A549 (cell line): ENCODE results near the gene BMERB1.

Source experiments
- CHD4 ChIP-seq: fragments of 200-600 bp; sonication (generic); IDR thresholded peaks from 2 replicates; pipeline ENCODE4 v1.6.1; 2016; ENCODE audit warnings: antibody characterized with exemption, mild to moderate bottlenecking, borderline replicate concordance
- EP300 ChIP-seq, 2 experiments: fragments of >200 bp; sonication (Bioruptor Twin); formaldehyde crosslinking; IDR thresholded peaks; 2 replicates in 1 of 2; 3 replicates in 1 of 2; pipeline ENCODE4 v1.6.1; 2016 to 2017
- MAZ ChIP-seq: fragments of 150-350 bp; IDR thresholded peaks from 2 replicates; pipeline ENCODE4 v1.6.1; 2014; ENCODE audit warnings: antibody characterized with exemption, low read depth, low read length, borderline replicate concordance
- PHF8 ChIP-seq: fragments of 200-600 bp; sonication (generic); IDR thresholded peaks from 2 replicates; pipeline ENCODE4 v1.6.1; 2016; ENCODE audit warnings: low read depth, mild to moderate bottlenecking, antibody characterized with exemption, moderate library complexity, borderline replicate concordance
- POLR2A ChIP-seq: IDR thresholded peaks from 2 replicates; pipeline ENCODE4 v1.6.1; 2012; ENCODE audit warnings: mild to moderate bottlenecking, low read length
- POLR2AphosphoS2 ChIP-seq: conservative IDR thresholded peaks from 2 replicates; pipeline ENCODE4 v1.6.1; 2012; ENCODE audit warnings: low read length, improper control_type of control experiment, inconsistent platforms
- RFX5 ChIP-seq: fragments of 450-650 bp; IDR thresholded peaks from 2 replicates; pipeline ENCODE4 v1.7.1; 2014; ENCODE audit warnings: antibody characterized with exemption, mild to moderate bottlenecking, moderate library complexity
- TFCP2L1 ChIP-seq: fragments of 250-450 bp; sonication (Bioruptor Pico); IDR thresholded peaks from 2 replicates; pipeline ENCODE4 v1.5.0; 2021; ENCODE audit warnings: mild to moderate bottlenecking
- TF ChIP-seq, protein P1 (sequence below): fragments of >200 bp; sonication (Bioruptor Twin); formaldehyde crosslinking; IDR thresholded peaks from 3 replicates; pipeline ENCODE4 v1.5.1; 2016
- TF ChIP-seq, protein P2 (sequence below): fragments of 200-600 bp; sonication (generic); IDR thresholded peaks from 2 replicates; pipeline ENCODE4 v1.6.1; 2016; ENCODE audit warnings: antibody characterized with exemption, mild to moderate bottlenecking, moderate library complexity

DNA sequence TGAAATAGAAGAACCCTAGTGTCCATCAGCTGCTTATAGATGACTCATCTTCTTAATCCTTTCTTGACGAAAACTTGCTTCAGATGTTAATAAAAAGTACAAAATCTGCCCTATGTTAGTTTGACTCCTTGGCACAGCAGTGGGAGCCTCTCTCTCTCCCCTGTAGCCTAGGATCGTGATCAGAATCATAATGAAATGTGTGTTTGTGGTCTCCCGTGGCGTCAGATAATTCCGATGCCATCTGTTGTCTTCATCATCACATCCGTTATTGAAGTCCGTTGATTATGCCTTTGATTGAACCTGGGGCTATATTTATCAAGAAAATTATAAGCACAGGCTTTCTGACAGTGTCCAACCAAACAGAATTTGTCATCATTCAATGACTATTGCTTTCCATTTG lies 102.5 kb downstream of the BMERB1 start:
- TF ChIP-seq, protein P1, sequence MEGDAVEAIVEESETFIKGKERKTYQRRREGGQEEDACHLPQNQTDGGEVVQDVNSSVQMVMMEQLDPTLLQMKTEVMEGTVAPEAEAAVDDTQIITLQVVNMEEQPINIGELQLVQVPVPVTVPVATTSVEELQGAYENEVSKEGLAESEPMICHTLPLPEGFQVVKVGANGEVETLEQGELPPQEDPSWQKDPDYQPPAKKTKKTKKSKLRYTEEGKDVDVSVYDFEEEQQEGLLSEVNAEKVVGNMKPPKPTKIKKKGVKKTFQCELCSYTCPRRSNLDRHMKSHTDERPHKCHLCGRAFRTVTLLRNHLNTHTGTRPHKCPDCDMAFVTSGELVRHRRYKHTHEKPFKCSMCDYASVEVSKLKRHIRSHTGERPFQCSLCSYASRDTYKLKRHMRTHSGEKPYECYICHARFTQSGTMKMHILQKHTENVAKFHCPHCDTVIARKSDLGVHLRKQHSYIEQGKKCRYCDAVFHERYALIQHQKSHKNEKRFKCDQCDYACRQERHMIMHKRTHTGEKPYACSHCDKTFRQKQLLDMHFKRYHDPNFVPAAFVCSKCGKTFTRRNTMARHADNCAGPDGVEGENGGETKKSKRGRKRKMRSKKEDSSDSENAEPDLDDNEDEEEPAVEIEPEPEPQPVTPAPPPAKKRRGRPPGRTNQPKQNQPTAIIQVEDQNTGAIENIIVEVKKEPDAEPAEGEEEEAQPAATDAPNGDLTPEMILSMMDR: no peak
- no peak for TF ChIP-seq MAZ
- TF ChIP-seq PHF8: no peak
- no peak for TF ChIP-seq CHD4
- TF ChIP-seq POLR2A: no peak
- TF ChIP-seq EP300 (IDR thresholded peaks at IDR 0.05): no peak
- TF ChIP-seq RFX5: no peak
- TF ChIP-seq, protein P2, sequence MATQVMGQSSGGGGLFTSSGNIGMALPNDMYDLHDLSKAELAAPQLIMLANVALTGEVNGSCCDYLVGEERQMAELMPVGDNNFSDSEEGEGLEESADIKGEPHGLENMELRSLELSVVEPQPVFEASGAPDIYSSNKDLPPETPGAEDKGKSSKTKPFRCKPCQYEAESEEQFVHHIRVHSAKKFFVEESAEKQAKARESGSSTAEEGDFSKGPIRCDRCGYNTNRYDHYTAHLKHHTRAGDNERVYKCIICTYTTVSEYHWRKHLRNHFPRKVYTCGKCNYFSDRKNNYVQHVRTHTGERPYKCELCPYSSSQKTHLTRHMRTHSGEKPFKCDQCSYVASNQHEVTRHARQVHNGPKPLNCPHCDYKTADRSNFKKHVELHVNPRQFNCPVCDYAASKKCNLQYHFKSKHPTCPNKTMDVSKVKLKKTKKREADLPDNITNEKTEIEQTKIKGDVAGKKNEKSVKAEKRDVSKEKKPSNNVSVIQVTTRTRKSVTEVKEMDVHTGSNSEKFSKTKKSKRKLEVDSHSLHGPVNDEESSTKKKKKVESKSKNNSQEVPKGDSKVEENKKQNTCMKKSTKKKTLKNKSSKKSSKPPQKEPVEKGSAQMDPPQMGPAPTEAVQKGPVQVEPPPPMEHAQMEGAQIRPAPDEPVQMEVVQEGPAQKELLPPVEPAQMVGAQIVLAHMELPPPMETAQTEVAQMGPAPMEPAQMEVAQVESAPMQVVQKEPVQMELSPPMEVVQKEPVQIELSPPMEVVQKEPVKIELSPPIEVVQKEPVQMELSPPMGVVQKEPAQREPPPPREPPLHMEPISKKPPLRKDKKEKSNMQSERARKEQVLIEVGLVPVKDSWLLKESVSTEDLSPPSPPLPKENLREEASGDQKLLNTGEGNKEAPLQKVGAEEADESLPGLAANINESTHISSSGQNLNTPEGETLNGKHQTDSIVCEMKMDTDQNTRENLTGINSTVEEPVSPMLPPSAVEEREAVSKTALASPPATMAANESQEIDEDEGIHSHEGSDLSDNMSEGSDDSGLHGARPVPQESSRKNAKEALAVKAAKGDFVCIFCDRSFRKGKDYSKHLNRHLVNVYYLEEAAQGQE: no peak
- no peak for TF ChIP-seq POLR2AphosphoS2
- no peak for TF ChIP-seq TFCP2L1 (CRISPR knock-in tag)
